GM19372 (cell line): ENCODE results near the gene THEM5.
"Not testable (repeated sequence)": the region's sequence is repeated elsewhere in the genome, so short reads cannot be mapped to it uniquely, and the experiment has no call there.

Experiments used
- ATAC-seq: cut with Tn5 transposase; IDR thresholded peaks from one replicate; pipeline ENCODE4 v1.9.1; 2021; ENCODE audit warnings: mild to moderate bottlenecking, low read depth, moderate library complexity; ENCODE audit not compliant: unreplicated experiment

The THEM5 gene

DNA sequence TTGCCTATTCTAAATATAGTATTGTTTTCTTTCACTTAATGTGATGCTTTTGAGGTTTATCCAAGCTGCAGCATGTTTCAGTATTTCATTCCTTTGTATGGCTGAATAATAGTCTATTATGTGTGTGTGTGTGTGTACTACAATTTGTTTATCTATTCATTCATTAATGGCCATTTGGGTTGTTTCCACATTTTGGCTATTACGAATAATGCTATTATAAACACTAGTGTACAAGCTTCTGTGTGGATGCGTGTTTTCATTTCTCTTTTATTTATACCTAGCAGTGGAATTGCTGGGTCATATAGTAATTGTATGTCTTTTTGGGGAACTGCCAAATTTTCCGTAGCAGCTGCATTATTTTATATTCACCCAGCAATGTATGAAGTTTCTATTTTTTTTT lies 15.0 kb upstream of the THEM5 start:
- ATAC-seq, result no peak

- no peak for ATAC-seq
Measured at GRCh38 chr1:151867765-151868411, 14.4 kb upstream of the THEM5 start.

DNA sequence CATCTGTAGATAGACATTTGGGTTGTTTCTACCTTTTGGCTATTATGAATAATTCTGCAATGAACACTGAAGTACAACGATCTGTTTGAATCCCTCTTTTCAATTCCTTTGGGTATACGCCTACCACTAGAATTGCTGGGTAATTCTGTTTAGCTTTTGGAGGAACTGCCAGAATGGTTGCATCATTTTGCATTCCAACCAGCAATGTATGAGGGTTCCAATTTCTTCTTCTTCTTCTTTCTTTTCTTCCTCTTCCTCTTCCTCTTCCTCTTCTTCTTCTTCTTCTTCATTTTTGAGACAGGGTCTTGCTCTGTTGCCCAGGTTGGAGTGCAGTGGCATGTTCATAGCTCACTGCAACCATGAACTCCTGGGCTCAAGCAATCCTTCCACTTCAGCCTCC lies 13.8 kb upstream of the THEM5 start:
- ATAC-seq, result no peak

DNA sequence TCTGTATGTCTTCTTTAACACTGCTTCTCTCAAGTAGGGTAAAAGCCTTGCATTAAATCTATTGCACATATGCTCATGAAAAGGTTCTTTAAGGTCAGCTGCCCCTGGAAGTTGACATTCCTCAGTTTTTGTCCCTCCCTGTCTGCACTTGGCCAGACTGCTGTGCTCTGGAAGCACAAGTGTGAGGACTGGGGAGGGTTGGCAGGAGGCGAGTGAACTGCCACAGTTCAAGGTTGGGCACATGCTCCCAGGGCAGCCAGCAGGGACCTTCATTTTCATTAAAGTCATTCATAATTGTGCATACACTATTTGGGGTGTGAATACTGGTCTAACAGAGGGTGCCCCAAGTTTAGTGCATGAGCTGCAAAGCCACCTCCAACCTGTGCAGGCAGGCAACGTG lies 10.9 kb upstream of the THEM5 start:
- no peak for ATAC-seq

GRCh38 chr1:151862604-151863003 lies 9.1 kb upstream of the THEM5 start:
- no peak for ATAC-seq

GRCh38 chr1:151860504-151861187 lies 7.1 kb upstream of the THEM5 start:
- no peak for ATAC-seq

- ATAC-seq, result no peak
Measured at GRCh38 chr1:151859891-151860293, 6.4 kb upstream of the THEM5 start.

- ATAC-seq, result no peak
Measured at GRCh38 chr1:151858886-151859665, 5.6 kb upstream of the THEM5 start.

DNA sequence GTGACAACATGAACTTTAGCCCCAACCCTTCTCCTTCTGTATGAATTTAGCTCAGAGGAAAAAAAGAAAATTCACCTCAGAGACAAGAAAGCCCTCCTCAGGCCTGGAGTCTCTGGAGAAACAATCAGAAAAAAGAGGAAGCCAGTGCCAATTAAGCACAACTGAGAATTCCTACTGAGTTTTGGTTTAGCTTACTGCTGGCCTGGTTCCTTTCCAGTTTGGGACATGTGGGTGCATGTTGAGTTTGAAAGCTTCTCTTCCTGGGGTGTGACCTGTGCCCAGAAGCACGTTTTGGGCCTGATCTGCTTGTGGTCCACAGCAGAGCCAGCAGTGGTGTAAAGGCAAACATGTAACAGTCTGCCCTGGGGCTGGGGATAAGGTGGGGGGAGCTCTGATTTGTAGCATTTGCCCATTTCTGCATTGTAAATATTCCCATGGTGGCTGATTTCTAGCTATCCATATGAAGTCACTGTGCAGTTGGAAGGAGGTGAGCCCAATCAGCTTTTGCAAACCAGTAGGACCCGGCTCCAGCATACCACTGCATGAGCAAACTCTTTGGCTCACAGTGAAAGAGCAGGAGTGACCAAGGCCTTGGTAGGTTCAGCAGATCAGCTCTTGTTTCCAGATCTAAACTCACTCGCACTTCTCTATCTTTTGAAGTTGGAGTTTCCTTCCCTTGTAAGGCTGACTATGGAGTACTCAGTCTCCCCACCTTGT lies 4.7 kb upstream of the THEM5 start:
- no peak for ATAC-seq

GRCh38 chr1:151855933-151856332 lies 2.4 kb upstream of the THEM5 start:
- ATAC-seq, result no peak

GRCh38 chr1:151855516-151855915 lies 2.0 kb upstream of the THEM5 start:
- ATAC-seq, result not testable (repeated sequence)

GRCh38 chr1:151854658-151855057 lies 1.1 kb upstream of the THEM5 start:
- no peak for ATAC-seq

DNA sequence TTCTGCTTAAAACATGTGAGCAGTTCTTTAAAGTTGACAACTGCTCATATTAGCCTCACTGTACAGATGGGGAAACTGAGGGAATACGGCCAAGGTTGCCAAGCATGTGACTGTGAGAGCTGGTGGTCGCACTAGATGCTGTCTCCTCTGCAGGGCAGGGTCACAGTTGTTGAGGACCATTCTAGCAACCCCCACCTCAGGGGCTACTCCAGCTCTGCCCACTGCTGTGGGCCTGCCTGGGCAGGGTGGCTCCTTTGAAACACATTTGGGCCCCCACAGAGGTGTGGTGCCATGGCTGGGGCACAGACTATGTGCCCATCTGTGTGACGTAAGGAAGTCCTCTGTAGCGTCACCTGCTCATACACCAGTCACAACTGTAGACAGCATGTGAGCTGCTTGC lies 779 bp downstream of the THEM5 start:
- no peak for ATAC-seq

DNA sequence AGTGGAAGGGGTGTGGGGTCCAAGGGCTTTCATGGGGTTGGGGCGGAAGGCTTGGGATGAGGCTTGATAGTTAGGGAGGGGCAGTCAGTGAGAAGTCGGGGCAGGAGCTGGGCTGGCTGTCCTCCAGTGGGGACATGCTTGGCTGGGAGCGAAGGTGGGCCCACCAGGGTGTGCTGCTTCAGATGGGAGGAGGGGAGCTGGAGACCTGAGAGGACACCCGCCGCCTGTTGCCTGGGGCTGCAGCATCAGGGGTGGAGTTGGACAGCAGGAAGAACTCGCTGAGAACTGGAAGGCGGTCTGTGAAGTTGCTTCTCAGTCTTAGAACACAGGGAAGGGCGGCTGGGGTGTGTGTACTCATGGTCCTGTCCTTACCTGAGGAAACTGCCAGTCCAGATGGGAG lies 1.6 kb downstream of the THEM5 start:
- no peak for ATAC-seq

GRCh38 chr1:151849871-151850270 lies 3.6 kb downstream of the THEM5 start:
- no peak for ATAC-seq

DNA sequence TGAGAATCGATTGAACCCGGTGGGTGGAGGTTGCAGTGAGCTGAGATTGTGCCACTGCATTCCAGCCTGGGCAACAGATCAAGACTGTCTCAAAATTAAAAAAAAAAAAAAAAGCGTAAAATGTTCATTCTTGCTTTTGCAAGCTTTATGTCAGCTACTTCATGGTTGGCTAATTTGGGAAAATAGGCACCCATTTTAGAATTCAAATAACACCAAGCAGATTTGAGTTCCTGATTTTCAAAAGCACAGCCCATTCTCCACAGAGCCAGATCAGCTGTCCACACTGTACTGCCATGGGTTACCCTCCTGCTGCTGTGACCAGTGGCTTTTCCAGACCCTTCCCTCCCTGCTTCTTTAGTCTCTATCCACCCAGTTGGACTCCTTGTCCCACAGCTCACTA lies 4.4 kb downstream of the THEM5 start:
- ATAC-seq, result no peak

DNA sequence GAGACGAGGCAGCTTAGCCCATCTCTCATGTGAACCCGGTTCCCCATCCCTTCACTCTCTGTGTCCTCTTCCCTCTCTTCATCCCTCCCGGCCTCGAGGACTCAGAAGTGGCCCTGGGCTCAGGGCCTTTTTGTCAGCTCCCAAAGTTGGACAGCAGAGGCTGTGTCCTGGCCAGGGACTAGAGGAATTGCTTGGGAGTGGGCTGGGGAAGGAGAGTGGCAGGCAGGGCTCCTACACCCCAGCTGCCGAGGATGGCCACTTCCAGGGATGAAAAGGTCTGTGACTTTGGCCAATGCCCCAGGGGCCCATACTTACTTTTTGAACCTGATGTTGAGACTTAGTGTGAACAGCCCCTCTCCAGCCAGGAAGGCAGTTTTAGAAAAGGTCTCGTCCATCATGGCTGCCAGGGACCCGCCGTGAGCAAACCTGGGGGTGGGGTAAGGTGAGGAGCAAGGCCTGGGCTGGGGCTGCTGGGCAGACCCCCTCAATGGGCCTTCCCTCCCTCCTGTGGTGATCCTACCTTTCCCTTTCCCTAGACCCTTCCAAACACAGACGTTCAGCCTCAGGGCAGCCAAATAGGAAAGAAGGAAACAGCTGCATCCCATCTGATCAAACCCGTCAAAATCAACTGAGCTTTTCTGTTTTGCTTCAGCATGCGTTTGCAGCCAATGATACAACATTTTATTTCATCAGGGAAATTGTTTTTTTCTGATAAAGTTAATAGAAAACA lies 5.5 kb downstream of the THEM5 start:
- no peak for ATAC-seq

DNA sequence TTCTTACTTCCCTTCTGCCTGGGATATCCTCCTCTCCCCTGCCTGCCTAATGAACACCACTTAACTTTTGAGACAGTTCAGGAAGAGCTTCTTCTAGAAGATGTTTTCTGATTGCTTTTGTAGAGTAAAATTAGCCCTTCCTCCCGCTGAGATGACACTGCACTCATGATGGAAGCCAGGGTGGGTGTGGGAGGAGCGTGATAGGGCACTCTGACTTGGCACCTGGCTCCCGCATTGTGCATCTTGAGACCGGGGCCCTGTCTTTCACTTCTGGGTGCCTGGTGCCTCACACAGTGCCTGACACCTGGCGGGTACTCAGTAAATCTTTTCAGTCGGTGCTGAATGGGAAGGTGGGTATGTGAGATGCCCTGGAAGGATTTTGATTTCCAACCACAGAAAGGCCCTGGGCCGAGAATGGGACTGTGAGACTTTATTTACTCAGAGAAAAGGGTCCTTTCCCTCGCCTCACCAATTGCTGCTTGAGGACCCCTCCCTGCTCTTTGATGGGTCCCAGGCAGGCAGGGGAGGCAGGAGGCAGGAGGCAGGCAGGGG lies 6.8 kb downstream of the THEM5 start:
- no peak for ATAC-seq

DNA sequence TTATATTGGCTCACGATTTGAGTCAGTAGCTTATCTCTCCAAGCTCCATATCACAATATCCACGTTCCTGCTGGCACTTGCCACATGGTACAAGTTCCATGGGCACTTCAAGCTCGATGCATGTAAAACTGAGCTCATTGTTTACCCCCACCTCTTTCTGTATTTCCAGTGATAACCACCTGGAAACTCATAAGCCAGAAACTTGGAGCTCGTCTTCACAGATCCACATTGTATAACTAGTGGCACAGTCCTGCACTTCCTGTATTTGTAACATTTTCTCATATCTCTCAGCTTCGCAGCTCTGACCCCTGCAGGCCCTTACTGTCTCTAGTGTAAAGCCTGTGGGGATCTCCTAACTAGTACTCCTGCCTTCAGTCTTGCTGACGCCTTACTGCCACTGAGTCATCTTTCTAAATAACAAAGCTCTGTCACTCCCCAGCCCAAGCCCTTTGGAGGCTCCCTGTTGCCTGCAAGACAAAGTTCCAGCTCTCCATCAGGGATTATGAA lies 7.4 kb downstream of the THEM5 start:
- ATAC-seq, result no peak

DNA sequence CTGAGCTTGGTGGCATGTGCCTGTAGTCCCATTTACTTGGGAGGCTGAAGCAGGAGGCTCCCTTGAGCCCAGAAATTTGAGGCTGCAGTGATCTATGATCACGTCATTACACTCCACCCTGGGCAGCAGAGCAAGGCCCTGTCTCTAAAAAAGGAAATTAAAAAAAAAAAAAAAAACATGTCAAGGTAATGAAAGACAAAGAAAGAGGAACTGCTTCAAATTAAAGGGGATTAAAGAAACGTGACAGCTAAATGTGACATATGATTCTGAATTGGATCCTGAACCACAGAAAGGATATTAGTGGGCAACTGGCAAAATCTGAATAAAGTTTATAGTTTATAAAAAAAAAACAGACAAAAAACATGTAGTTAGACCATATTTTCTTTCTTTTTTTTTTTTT lies 10.1 kb downstream of the THEM5 start:
- ATAC-seq, result no peak
